Neural progenitor cell (in vitro differentiated cells): Measurements from ENCODE around the gene CTSW. TPM values are rescaled to one million over a fixed set of nuclear protein-coding genes. Genes with fewer than 3 reads are reported as not detected.
A peak's percentile ranks its signal among the peaks of the same experiment; 100 is the strongest.

Experiments used
- DNase-seq: peaks from one replicate; pipeline ENCODE4 v3.0.0-alpha.2; 2016; ENCODE audit warnings: low spot score
- H2AFZ ChIP-seq: fragments of 200-600 bp; sonication (generic); replicated peaks from 2 replicates; pipeline ENCODE4 v1.6.1; 2016; ENCODE audit warnings: antibody characterized with exemption
- H3F3A ChIP-seq: fragments of 200-600 bp; sonication (generic); 2 replicates; pipeline ENCODE4 v1.6.1; 2016; ENCODE audit warnings: antibody characterized with exemption, low read depth
- H3K27ac ChIP-seq: fragments of 200-600 bp; sonication (generic); 2 replicates; pipeline ENCODE4 v1.5.1; 2016; ENCODE audit warnings: mild to moderate bottlenecking
- H3K27me3 ChIP-seq: fragments of 200-600 bp; sonication (generic); 2 replicates; pipeline ENCODE4 v1.6.1; 2016; ENCODE audit warnings: mild to moderate bottlenecking, moderate library complexity
- H3K36me3 ChIP-seq: fragments of 200-600 bp; sonication (generic); 2 replicates; pipeline ENCODE4 v1.5.1; 2016
- H3K4me1 ChIP-seq: fragments of 200-600 bp; sonication (generic); 2 replicates; pipeline ENCODE4 v1.6.1; 2016; ENCODE audit warnings: mixed run types
- H3K4me2 ChIP-seq: fragments of 200-600 bp; sonication (generic); 2 replicates; pipeline ENCODE4 v1.6.1; 2016
- H3K4me3 ChIP-seq: fragments of 200-600 bp; sonication (generic); 2 replicates; pipeline ENCODE4 v1.5.1; 2016
- H3K79me2 ChIP-seq: fragments of 200-600 bp; sonication (generic); 2 replicates; pipeline ENCODE4 v1.6.1; 2016; ENCODE audit warnings: low read depth
- H3K9ac ChIP-seq: fragments of 200-600 bp; sonication (generic); 2 replicates; pipeline ENCODE4 v1.6.1; 2016
- H3K9me3 ChIP-seq: fragments of 200-600 bp; sonication (generic); 2 replicates; pipeline ENCODE4 v1.5.1; 2016; ENCODE audit warnings: low read depth
- H4K20me1 ChIP-seq: fragments of 200-600 bp; sonication (generic); 2 replicates; pipeline ENCODE4 v1.6.1; 2016; ENCODE audit warnings: low read depth
- H3K27ac Mint-ChIP-seq: 3 replicates; pipeline ENCODE4 v1.8.0; 2021; ENCODE audit warnings: mixed read lengths
- H3K27me3 Mint-ChIP-seq: 2 replicates; pipeline ENCODE4 v1.8.0; 2022; ENCODE audit warnings: low read depth, mild to moderate bottlenecking, inconsistent platforms, moderate library complexity, mixed read lengths; ENCODE audit not compliant: insufficient read depth
- H3K36me3 Mint-ChIP-seq: 3 replicates; pipeline ENCODE4 v1.8.0; 2021; ENCODE audit warnings: mixed read lengths
- H3K4me1 Mint-ChIP-seq: 3 replicates; pipeline ENCODE4 v1.8.0; 2021; ENCODE audit warnings: mixed read lengths
- H3K4me3 Mint-ChIP-seq: 3 replicates; pipeline ENCODE4 v1.8.0; 2021; ENCODE audit warnings: mild to moderate bottlenecking, moderate library complexity, mixed read lengths
- H3K9me3 Mint-ChIP-seq: 3 replicates; pipeline ENCODE4 v1.8.0; 2020; ENCODE audit warnings: mixed read lengths
- CTCF ChIP-seq: fragments of 200-600 bp; sonication (generic); IDR thresholded peaks from 2 replicates; pipeline ENCODE4 v1.5.1; 2017; ENCODE audit warnings: antibody characterized with exemption, mild to moderate bottlenecking
- EZH2 ChIP-seq: fragments of 200-600 bp; sonication (generic); IDR thresholded peaks from 2 replicates; pipeline ENCODE4 v1.6.1; 2017; ENCODE audit warnings: antibody characterized with exemption, mild to moderate bottlenecking, moderate library complexity
- EZH2phosphoT487 ChIP-seq: fragments of 200-600 bp; sonication (generic); IDR thresholded peaks from 2 replicates; pipeline ENCODE4 v1.6.1; 2017; ENCODE audit warnings: antibody characterized with exemption
- total RNA-seq: library from RNA; depleted of rRNA; stranded (reverse); fragments of >200 nt; gene quantifications from 2 replicates; pipeline ENCODE4 v1.2.3, GENCODE V29; 2015; ENCODE audit warnings: low replicate concordance

The CTSW gene
- total RNA-seq, 1 donor from 2014 or later, result not detected

- Histone ChIP-seq H2AFZ (peak overlapping the region; percentile 74), H3K4me3 (peak overlapping the region; percentile 87), H3K9ac (peak overlapping the region; percentile 27), H3K4me2 (peak overlapping the region; percentile 78), H3K27ac (no peak overlapping the region), H3K36me3 (no peaks in the 10 kb centered on the region), H3F3A (no peaks in the 10 kb centered on the region), H3K27me3 (no peaks in the 10 kb centered on the region), H3K79me2 (peaks cover 21% of the 10 kb centered on the region), H4K20me1 (peaks cover 12% of the 10 kb centered on the region), H3K4me1 (peaks cover 10% of the 10 kb centered on the region), H3K9me3 (no peaks in the 10 kb centered on the region)
- TF ChIP-seq EZH2, result no peak
- TF ChIP-seq CTCF, result no peak
- TF ChIP-seq EZH2phosphoT487, result no peak
- H3K27me3 Mint-ChIP-seq, result peaks cover 6% of the 10 kb centered on the region
- DNase-seq, result peak; percentile 67
- peaks cover 10% of the 10 kb centered on the region for H3K36me3 Mint-ChIP-seq
- no peak overlapping the region for H3K27ac Mint-ChIP-seq
- H3K4me1 Mint-ChIP-seq, result peaks cover 20% of the 10 kb centered on the region
- H3K4me3 Mint-ChIP-seq, result peak overlapping the region; percentile 92
- H3K9me3 Mint-ChIP-seq, result no peaks in the 10 kb centered on the region
Observed at GRCh38 chr11:65919573-65920371, 40.1 kb downstream of the CTSW start.

GRCh38 chr11:65920372-65920802 is 40.8 kb downstream of the CTSW start:
- no peaks in the 10 kb centered on the region for H3F3A ChIP-seq
- H4K20me1 ChIP-seq, result peaks cover 12% of the 10 kb centered on the region
- H3K36me3 Mint-ChIP-seq, result peaks cover 5% of the 10 kb centered on the region
- H3K27me3 ChIP-seq, result no peaks in the 10 kb centered on the region
- peaks cover 21% of the 10 kb centered on the region for H3K79me2 ChIP-seq
- H3K4me1 Mint-ChIP-seq, result peaks cover 14% of the 10 kb centered on the region
- H3K4me2 ChIP-seq, result peak overlapping the region; percentile 78
- H3K9ac ChIP-seq, result no peak overlapping the region
- H3K36me3 ChIP-seq, result no peaks in the 10 kb centered on the region
- H3K27me3 Mint-ChIP-seq, result peaks cover 6% of the 10 kb centered on the region
- TF ChIP-seq EZH2 (no peak), EZH2phosphoT487 (no peak), CTCF (no peak)
- H3K4me3 ChIP-seq, result peak overlapping the region; percentile 87
- no peaks in the 10 kb centered on the region for H3K9me3 Mint-ChIP-seq
- H3K27ac Mint-ChIP-seq, result no peak overlapping the region
- no peak for DNase-seq
- H2AFZ ChIP-seq, result no peak overlapping the region
- no peaks in the 10 kb centered on the region for H3K9me3 ChIP-seq
- peak overlapping the region; percentile 92 for H3K4me3 Mint-ChIP-seq
- H3K4me1 ChIP-seq, result peaks cover 10% of the 10 kb centered on the region
- H3K27ac ChIP-seq, result no peak overlapping the region

GRCh38 chr11:65921033-65921555 is 41.5 kb downstream of the CTSW start:
- H2AFZ ChIP-seq, result no peak overlapping the region
- peak overlapping the region; percentile 78 for H3K4me2 ChIP-seq
- TF ChIP-seq EZH2phosphoT487 (no peak), EZH2 (no peak), CTCF (no peak)
- peaks cover 21% of the 10 kb centered on the region for H3K79me2 ChIP-seq
- peaks cover 5% of the 10 kb centered on the region for H3K36me3 Mint-ChIP-seq
- no peaks in the 10 kb centered on the region for H3K36me3 ChIP-seq
- peaks cover 14% of the 10 kb centered on the region for H3K4me1 Mint-ChIP-seq
- peaks cover 10% of the 10 kb centered on the region for H3K4me1 ChIP-seq
- no peaks in the 10 kb centered on the region for H3F3A ChIP-seq
- H3K4me3 Mint-ChIP-seq, result peak overlapping the region; percentile 92
- peaks cover 6% of the 10 kb centered on the region for H3K27me3 Mint-ChIP-seq
- H3K27ac Mint-ChIP-seq, result no peak overlapping the region
- H3K27ac ChIP-seq, result no peak overlapping the region
- no peaks in the 10 kb centered on the region for H3K9me3 ChIP-seq
- H3K9me3 Mint-ChIP-seq, result no peaks in the 10 kb centered on the region
- H3K9ac ChIP-seq, result no peak overlapping the region
- peaks cover 12% of the 10 kb centered on the region for H4K20me1 ChIP-seq
- H3K4me3 ChIP-seq, result no peak overlapping the region
- H3K27me3 ChIP-seq, result no peaks in the 10 kb centered on the region
- no peak for DNase-seq
